Natural killer cell treated with Interleukin-12 subunit alpha and Interleukin-12 subunit beta and Interleukin-15 and Interleukin-18, amount 100 ng/mL, for 72 hours (primary cell): Measurements from ENCODE around the gene ADAMTSL1. TPM values are rescaled to one million over a fixed set of nuclear protein-coding genes. Genes with fewer than 3 reads are reported as not detected.
"Not testable (repeated sequence)": the region's sequence is repeated elsewhere in the genome, so short reads cannot be mapped to it uniquely, and the experiment has no call there.

Experiments
- ATAC-seq, 2 donors: fragments of 150-1000 bp; cut with Tn5 transposase in 1 of 2; sonication (Bioruptor Pico), chemical (Tn5 transposase) in 1 of 2; 2 replicates each; pipeline ENCODE4 v1.10.0; 2021
- DNase-seq: peaks from one replicate; pipeline ENCODE4 v3.0.0; 2022; ENCODE audit warnings: low spot score
- H3K27ac Mint-ChIP-seq, 2 donors: 1 replicate in 1 of 2; 2 replicates in 1 of 2; pipeline ENCODE4 v1.8.0; 2022; ENCODE audit warnings: mixed read lengths in 2 of 2, mild to moderate bottlenecking in 1 of 2, moderate library complexity in 1 of 2
- H3K27me3 Mint-ChIP-seq, 2 donors: 1 replicate in 1 of 2; 2 replicates in 1 of 2; pipeline ENCODE4 v1.8.0; 2022; ENCODE audit warnings: mixed read lengths in 2 of 2
- H3K36me3 Mint-ChIP-seq: one replicate; pipeline ENCODE4 v1.8.0; 2022; ENCODE audit warnings: mixed read lengths
- H3K4me1 Mint-ChIP-seq, 2 donors: 1 replicate in 1 of 2; 2 replicates in 1 of 2; pipeline ENCODE4 v1.8.0; 2022; ENCODE audit warnings: low read depth in 2 of 2, mixed read lengths in 2 of 2, mild to moderate bottlenecking in 1 of 2
- H3K4me3 Mint-ChIP-seq: one replicate; pipeline ENCODE4 v1.8.0; 2022; ENCODE audit warnings: mixed read lengths
- H3K9me3 Mint-ChIP-seq: 2 replicates; pipeline ENCODE4 v1.8.0; 2022; ENCODE audit warnings: mixed read lengths
- total RNA-seq, 2 donors: library from RNA; stranded (reverse); gene quantifications; one replicate each; pipeline ENCODE4 v1.2.3, GENCODE V29; 2022

Gene ADAMTSL1
- total RNA-seq, 2 donors from 2014 or later: not detected

GRCh38 chr9:18921366-18922075 lies 447.6 kb downstream of the ADAMTSL1 start:
- peaks cover 6 to 20% of the 10 kb centered on the region in 2 donors for H3K27me3 Mint-ChIP-seq
- no peak overlapping the region for H3K27ac Mint-ChIP-seq
- H3K9me3 Mint-ChIP-seq: no peaks in the 10 kb centered on the region
- H3K4me1 Mint-ChIP-seq: no peaks in the 10 kb centered on the region
- H3K36me3 Mint-ChIP-seq: no peaks in the 10 kb centered on the region
- DNase-seq: no peak
- no peak overlapping the region for H3K4me3 Mint-ChIP-seq
- ATAC-seq: no peak

- no peak for ATAC-seq
- no peak overlapping the region for H3K27ac Mint-ChIP-seq
Measured at GRCh38 chr9:18922161-18922885, 448.4 kb downstream of the ADAMTSL1 start.

GRCh38 chr9:18923167-18923566 lies 449.2 kb downstream of the ADAMTSL1 start:
- ATAC-seq (no peak), DNase-seq (no peak)
- H3K4me3 Mint-ChIP-seq: no peak overlapping the region
- H3K27ac Mint-ChIP-seq: no peak overlapping the region
- H3K9me3 Mint-ChIP-seq: no peaks in the 10 kb centered on the region
- H3K4me1 Mint-ChIP-seq: no peaks in the 10 kb centered on the region
- H3K27me3 Mint-ChIP-seq: peaks cover 6 to 11% of the 10 kb centered on the region in 2 donors
- H3K36me3 Mint-ChIP-seq: no peaks in the 10 kb centered on the region

More at GRCh38 chr9:18922161-18922885, 448.4 kb downstream of the ADAMTSL1 start:
- H3K27me3 Mint-ChIP-seq: peaks cover 6 to 12% of the 10 kb centered on the region in 2 donors
- DNase-seq: no peak
- no peaks in the 10 kb centered on the region for H3K36me3 Mint-ChIP-seq
- no peak overlapping the region for H3K4me3 Mint-ChIP-seq
- H3K4me1 Mint-ChIP-seq: no peaks in the 10 kb centered on the region
- H3K9me3 Mint-ChIP-seq: no peaks in the 10 kb centered on the region

GRCh38 chr9:18923671-18924430 lies 449.9 kb downstream of the ADAMTSL1 start:
- ATAC-seq (peak in 1 of 2 donors; percentile 55), DNase-seq (no peak)
- no peak overlapping the region for H3K4me3 Mint-ChIP-seq
- no peaks in the 10 kb centered on the region for H3K4me1 Mint-ChIP-seq
- no peaks in the 10 kb centered on the region for H3K36me3 Mint-ChIP-seq
- H3K27ac Mint-ChIP-seq: no peak overlapping the region
- no peaks in the 10 kb centered on the region for H3K9me3 Mint-ChIP-seq
- H3K27me3 Mint-ChIP-seq: peaks cover 4 to 11% of the 10 kb centered on the region in 2 donors

GRCh38 chr9:18925880-18926279 lies 451.9 kb downstream of the ADAMTSL1 start:
- no peaks in the 10 kb centered on the region for H3K4me1 Mint-ChIP-seq
- H3K4me3 Mint-ChIP-seq: no peak overlapping the region
- H3K36me3 Mint-ChIP-seq: no peaks in the 10 kb centered on the region
- H3K9me3 Mint-ChIP-seq: no peaks in the 10 kb centered on the region
- H3K27me3 Mint-ChIP-seq: no peaks in the 10 kb centered on the region
- no peak for DNase-seq
- no peak for ATAC-seq
- no peak overlapping the region for H3K27ac Mint-ChIP-seq

GRCh38 chr9:18926513-18926912 lies 452.6 kb downstream of the ADAMTSL1 start:
- H3K27ac Mint-ChIP-seq: no peak overlapping the region
- peak in 1 of 2 donors; percentile 34 for ATAC-seq
- H3K4me3 Mint-ChIP-seq: no peak overlapping the region

GRCh38 chr9:18928711-18929110 lies 454.8 kb downstream of the ADAMTSL1 start:
- no peak for ATAC-seq
- no peak for DNase-seq
- H3K9me3 Mint-ChIP-seq: no peaks in the 10 kb centered on the region
- no peak overlapping the region for H3K4me3 Mint-ChIP-seq
- H3K4me1 Mint-ChIP-seq: no peaks in the 10 kb centered on the region
- H3K27ac Mint-ChIP-seq: no peak overlapping the region
- H3K36me3 Mint-ChIP-seq: no peaks in the 10 kb centered on the region
- no peaks in the 10 kb centered on the region for H3K27me3 Mint-ChIP-seq

More at GRCh38 chr9:18926513-18926912, 452.6 kb downstream of the ADAMTSL1 start:
- Mint-ChIP-seq H3K9me3 (no peaks in the 10 kb centered on the region), H3K36me3 (no peaks in the 10 kb centered on the region), H3K4me1 (no peaks in the 10 kb centered on the region), H3K27me3 (no peaks in the 10 kb centered on the region)
- DNase-seq: no peak

GRCh38 chr9:18930611-18931010 lies 456.7 kb downstream of the ADAMTSL1 start:
- H3K4me3 Mint-ChIP-seq, H3K27ac Mint-ChIP-seq, H3K4me1 Mint-ChIP-seq, DNase-seq, H3K36me3 Mint-ChIP-seq, ATAC-seq, H3K9me3 Mint-ChIP-seq: not testable (repeated sequence)
- peaks cover 2 to 15% of the 10 kb centered on the region in 2 donors for H3K27me3 Mint-ChIP-seq

GRCh38 chr9:18935541-18935940 lies 461.6 kb downstream of the ADAMTSL1 start:
- no peak for DNase-seq
- Mint-ChIP-seq H3K36me3 (no peaks in the 10 kb centered on the region), H3K4me3 (no peak overlapping the region), H3K27me3 (peaks cover 10 to 19% of the 10 kb centered on the region in 2 donors), H3K9me3 (no peaks in the 10 kb centered on the region), H3K27ac (no peak overlapping the region), H3K4me1 (no peaks in the 10 kb centered on the region)
- ATAC-seq: no peak

GRCh38 chr9:18936094-18936871 lies 462.3 kb downstream of the ADAMTSL1 start:
- Mint-ChIP-seq H3K4me3 (no peak overlapping the region), H3K27ac (no peak overlapping the region), H3K4me1 (no peaks in the 10 kb centered on the region), H3K27me3 (peaks cover 10 to 19% of the 10 kb centered on the region in 2 donors), H3K36me3 (no peaks in the 10 kb centered on the region), H3K9me3 (no peaks in the 10 kb centered on the region)
- DNase-seq (no peak), ATAC-seq (no peak)

- Mint-ChIP-seq H3K4me1 (no peaks in the 10 kb centered on the region), H3K4me3 (no peak overlapping the region), H3K36me3 (no peaks in the 10 kb centered on the region), H3K27ac (no peak overlapping the region), H3K27me3 (peaks cover 17 to 29% of the 10 kb centered on the region in 2 donors), H3K9me3 (no peaks in the 10 kb centered on the region)
- ATAC-seq: no peak
- DNase-seq: no peak
Measured at GRCh38 chr9:18939943-18940342, 466.0 kb downstream of the ADAMTSL1 start.

GRCh38 chr9:18941060-18941740 lies 467.2 kb downstream of the ADAMTSL1 start:
- no peaks in the 10 kb centered on the region for H3K4me1 Mint-ChIP-seq
- no peak overlapping the region for H3K27ac Mint-ChIP-seq
- no peak for DNase-seq
- H3K27me3 Mint-ChIP-seq: peaks cover 24 to 26% of the 10 kb centered on the region in 2 donors
- ATAC-seq: no peak
- H3K36me3 Mint-ChIP-seq: no peaks in the 10 kb centered on the region
- H3K9me3 Mint-ChIP-seq: no peaks in the 10 kb centered on the region
- no peak overlapping the region for H3K4me3 Mint-ChIP-seq

GRCh38 chr9:18942801-18943200 lies 468.8 kb downstream of the ADAMTSL1 start:
- no peak overlapping the region for H3K27ac Mint-ChIP-seq
- no peak for ATAC-seq

More at GRCh38 chr9:18942801-18943200, 468.8 kb downstream of the ADAMTSL1 start:
- no peak overlapping the region for H3K4me3 Mint-ChIP-seq
- no peaks in the 10 kb centered on the region for H3K9me3 Mint-ChIP-seq
- DNase-seq: no peak
- no peaks in the 10 kb centered on the region for H3K4me1 Mint-ChIP-seq
- H3K36me3 Mint-ChIP-seq: no peaks in the 10 kb centered on the region
- peaks cover 18 to 26% of the 10 kb centered on the region in 2 donors for H3K27me3 Mint-ChIP-seq
